AG09309 (cell line): ENCODE measurements around the gene EHMT1.

ENCODE experiments used
- DNase-seq: peaks from one replicate; pipeline ENCODE4 v3.0.0-alpha.2; 2010; ENCODE audit warnings: low read depth
- H3K4me3 ChIP-seq: 2 replicates; pipeline ENCODE4 v1.5.1; 2011; ENCODE audit warnings: mild to moderate bottlenecking, low read depth, low read length, moderate library complexity; ENCODE audit not compliant: control insufficient read depth
- TF ChIP-seq, protein P1 (sequence below): IDR thresholded peaks from 2 replicates; pipeline ENCODE4 v1.5.1; 2011; ENCODE audit warnings: mild to moderate bottlenecking, low read depth, low read length, inconsistent platforms; ENCODE audit not compliant: insufficient read depth, control insufficient read depth; ENCODE audit errors: missing control alignments

The EHMT1 gene

DNA sequence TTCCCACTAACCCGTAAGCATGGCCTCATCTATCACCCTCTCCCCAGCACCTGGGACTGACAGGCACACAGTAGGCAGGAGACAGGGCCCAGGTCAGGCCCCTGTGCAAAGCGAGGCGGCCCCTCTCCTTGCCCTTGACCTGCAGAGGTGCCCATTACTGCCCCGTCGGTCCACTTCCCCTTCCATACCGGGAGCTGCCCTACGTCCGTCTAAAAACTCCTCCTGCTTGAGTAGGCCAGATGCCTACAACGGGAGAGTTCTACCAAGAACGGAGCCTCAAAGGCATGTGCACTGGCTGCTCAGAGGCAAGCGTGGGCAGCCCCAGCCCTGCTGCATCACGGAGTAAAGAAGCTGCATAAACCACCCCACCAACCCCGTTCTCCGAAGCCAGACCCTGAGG, 35.5 kb upstream of the EHMT1 start:
- DNase-seq, result no peak
- no peak overlapping the region for H3K4me3 ChIP-seq
- TF ChIP-seq, protein P1, sequence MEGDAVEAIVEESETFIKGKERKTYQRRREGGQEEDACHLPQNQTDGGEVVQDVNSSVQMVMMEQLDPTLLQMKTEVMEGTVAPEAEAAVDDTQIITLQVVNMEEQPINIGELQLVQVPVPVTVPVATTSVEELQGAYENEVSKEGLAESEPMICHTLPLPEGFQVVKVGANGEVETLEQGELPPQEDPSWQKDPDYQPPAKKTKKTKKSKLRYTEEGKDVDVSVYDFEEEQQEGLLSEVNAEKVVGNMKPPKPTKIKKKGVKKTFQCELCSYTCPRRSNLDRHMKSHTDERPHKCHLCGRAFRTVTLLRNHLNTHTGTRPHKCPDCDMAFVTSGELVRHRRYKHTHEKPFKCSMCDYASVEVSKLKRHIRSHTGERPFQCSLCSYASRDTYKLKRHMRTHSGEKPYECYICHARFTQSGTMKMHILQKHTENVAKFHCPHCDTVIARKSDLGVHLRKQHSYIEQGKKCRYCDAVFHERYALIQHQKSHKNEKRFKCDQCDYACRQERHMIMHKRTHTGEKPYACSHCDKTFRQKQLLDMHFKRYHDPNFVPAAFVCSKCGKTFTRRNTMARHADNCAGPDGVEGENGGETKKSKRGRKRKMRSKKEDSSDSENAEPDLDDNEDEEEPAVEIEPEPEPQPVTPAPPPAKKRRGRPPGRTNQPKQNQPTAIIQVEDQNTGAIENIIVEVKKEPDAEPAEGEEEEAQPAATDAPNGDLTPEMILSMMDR, result no peak

DNA sequence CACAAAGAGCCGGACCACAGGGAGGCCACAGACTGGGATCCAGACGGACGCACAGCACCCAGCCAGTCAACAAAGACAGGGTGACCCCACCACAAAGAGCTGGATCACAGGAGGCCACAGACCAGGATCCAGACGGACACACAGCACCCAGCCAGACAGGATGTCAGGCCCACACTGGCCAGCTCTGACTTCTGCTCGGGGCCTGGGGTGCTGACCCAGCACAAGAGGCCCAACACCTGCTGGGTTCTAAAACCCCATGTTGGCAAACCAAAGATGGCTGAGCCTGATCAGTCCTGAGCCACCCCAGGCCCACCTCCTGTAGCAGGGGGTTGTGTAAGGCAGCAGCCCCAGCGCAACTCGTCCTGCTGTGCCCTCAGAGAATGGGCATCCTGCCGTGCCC, 34.8 kb upstream of the EHMT1 start:
- H3K4me3 ChIP-seq, result no peak overlapping the region
- TF ChIP-seq, protein P1, result no peak
- no peak for DNase-seq

DNA sequence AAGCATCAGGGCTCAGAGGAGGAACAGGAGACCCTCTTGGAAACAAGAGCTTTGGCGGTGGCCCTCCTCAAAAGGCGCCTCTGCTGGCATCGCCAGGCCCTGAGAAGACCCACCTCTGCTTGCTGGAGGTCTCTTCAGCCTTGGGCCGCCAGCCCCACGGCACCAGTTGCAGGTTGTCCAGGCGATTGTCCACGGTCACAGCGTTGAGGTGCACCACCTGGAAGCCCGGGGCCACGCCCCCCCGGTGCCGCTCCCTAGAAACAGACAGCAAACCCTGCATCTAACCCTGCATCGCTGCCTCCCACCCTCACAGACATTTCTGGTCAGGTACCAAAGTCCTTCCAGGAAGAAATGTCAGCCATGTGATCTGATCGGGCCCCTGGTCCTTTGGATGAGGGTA, 32.0 kb upstream of the EHMT1 start:
- no peak for DNase-seq
- TF ChIP-seq, protein P1, result no peak
- H3K4me3 ChIP-seq, result no peak overlapping the region

DNA sequence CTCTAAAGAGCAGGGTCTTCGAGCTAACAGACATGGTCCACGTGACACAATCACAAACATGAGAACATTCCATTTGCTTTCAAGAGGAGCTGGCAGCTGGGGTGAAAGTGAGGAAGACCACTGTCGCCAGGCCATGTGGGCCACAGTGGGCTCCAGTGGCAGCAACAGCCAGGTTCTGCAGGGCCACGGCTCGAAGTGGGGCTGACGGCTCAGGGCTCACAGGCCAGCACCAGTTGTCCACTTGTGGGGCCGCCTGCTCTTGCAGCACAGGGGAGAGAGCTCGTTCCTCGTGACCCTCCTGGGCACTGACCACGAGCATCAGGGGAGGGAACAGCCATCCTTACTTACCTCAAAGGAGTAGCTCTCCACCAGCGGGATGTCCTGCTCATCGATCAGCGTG, 30.5 kb upstream of the EHMT1 start:
- H3K4me3 ChIP-seq, result no peak overlapping the region
- DNase-seq, result no peak
- TF ChIP-seq, protein P1, result no peak

DNA sequence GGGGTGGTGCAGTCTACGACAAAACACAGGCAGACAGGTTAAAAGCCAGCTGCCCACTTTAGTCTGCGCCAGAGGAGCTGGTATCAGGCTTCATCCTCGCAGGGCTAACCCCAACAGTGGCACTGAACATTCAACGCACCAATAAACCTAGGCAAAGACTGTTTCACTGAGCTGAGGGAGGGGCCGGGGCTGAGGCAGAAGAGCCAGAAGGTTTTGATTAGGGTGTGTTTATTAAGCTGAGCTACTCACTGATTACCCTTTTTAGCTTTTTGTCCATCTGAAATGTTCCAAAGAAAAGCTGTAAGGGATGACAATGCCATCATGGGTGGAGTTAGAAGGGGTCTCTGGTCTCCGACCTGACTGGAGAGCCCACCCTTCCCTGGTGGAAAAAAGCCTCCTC, 29.9 kb upstream of the EHMT1 start:
- TF ChIP-seq, protein P1, result no peak
- peak overlapping the region; percentile 75 for H3K4me3 ChIP-seq
- DNase-seq, result no peak

DNA sequence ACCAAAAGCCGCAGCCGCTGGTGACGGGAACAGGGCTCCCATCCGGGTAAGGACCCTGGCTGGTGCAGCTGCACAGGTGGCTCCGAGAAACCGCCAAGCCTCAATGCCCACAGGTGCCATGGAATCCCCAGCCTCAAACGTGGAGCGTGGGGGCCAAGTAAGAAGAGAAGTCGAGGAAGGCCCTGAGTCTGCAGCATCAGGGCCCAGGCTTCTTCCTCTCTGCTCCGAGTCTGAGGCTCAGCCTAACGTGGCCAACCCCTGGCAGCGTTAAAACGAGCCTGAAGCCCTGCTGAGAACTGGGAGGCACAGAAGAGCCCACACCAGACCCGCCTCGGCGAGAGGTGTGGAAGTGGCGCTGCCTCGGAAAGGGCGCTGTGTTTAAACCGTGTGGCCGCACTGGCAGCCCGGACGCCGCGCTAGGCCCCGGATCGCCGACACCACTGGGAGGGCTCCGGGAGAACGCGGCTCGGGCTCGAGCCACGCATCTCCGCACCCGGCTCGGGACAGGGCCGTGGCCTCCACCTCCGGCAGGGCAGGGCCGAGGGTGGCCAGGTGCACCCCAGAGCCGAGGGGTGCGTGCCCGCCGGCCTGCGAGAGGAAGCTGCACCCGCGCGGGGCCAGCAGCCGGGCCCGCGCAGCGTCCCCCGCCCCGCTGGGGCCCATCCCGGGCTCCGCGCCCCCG, 29.2 kb upstream of the EHMT1 start:
- DNase-seq, result no peak
- H3K4me3 ChIP-seq, result peak overlapping the region; percentile 75
- TF ChIP-seq, protein P1, result no peak

DNA sequence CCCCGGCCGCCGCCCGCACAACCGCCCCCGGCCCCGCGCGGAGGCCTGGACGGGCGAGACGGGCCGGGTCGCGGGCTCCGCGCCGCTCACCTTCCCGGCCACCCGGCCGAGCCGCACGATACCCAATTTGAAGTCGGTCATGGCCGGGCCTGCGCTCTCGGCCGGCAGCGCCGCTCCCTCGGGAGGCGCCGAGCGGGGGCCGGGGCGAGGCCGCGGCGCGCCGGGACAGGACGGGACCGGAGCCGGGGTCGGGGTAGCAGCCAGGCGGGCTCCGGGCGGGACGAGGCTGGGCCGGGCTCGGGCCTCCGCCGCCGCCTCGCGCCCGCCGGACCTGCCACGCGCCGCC, 28.7 kb upstream of the EHMT1 start:
- no peak for DNase-seq
- peak overlapping the region; percentile 75 for H3K4me3 ChIP-seq

More for the DNA sequence above, 28.7 kb upstream of the EHMT1 start:
- TF ChIP-seq, protein P1, result no peak
